Retinal pigment epithelial cell (primary cell): ENCODE measurements around the gene ABCG1.

Experiments used
- DNase-seq: peaks from one replicate; pipeline ENCODE4 v3.0.0-alpha.2; 2010; ENCODE audit warnings: low read depth
- H3K4me3 ChIP-seq: 2 replicates; pipeline ENCODE4 v1.5.1; 2011; ENCODE audit warnings: mild to moderate bottlenecking, low read length, control low read depth, moderate library complexity
- CTCF ChIP-seq: conservative IDR thresholded peaks from 2 replicates; pipeline ENCODE4 v1.5.1; 2011; ENCODE audit warnings: low read depth, low read length, control low read depth, inconsistent platforms

ABCG1 gene

GRCh38 chr21:42200906-42201614 lies 17.9 kb upstream of the ABCG1 start:
- no peak for DNase-seq
- H3K4me3 ChIP-seq, result no peak overlapping the region
- TF ChIP-seq CTCF, result no peak

GRCh38 chr21:42201615-42202161 lies 17.3 kb upstream of the ABCG1 start:
- TF ChIP-seq CTCF, result no peak

GRCh38 chr21:42202321-42202720 lies 16.6 kb upstream of the ABCG1 start:
- DNase-seq, result no peak
- no peak overlapping the region for H3K4me3 ChIP-seq
- TF ChIP-seq CTCF, result no peak

More at GRCh38 chr21:42201615-42202161, 17.3 kb upstream of the ABCG1 start:
- DNase-seq, result no peak
- no peak overlapping the region for H3K4me3 ChIP-seq

GRCh38 chr21:42203321-42203720 lies 15.6 kb upstream of the ABCG1 start:
- no peak for TF ChIP-seq CTCF
- no peak overlapping the region for H3K4me3 ChIP-seq
- no peak for DNase-seq

GRCh38 chr21:42203936-42204335 lies 15.0 kb upstream of the ABCG1 start:
- no peak for TF ChIP-seq CTCF
- H3K4me3 ChIP-seq, result no peak overlapping the region
- DNase-seq, result no peak

GRCh38 chr21:42207426-42207825 lies 11.5 kb upstream of the ABCG1 start:
- TF ChIP-seq CTCF, result no peak
- no peak overlapping the region for H3K4me3 ChIP-seq
- DNase-seq, result no peak

GRCh38 chr21:42208036-42208435 lies 10.9 kb upstream of the ABCG1 start:
- TF ChIP-seq CTCF, result no peak
- H3K4me3 ChIP-seq, result no peak overlapping the region
- DNase-seq, result no peak
